K562 (cell line): ENCODE data around the gene PPP1R12C. TPM values are rescaled to one million over a fixed set of nuclear protein-coding genes. Genes with fewer than 3 reads are reported as not detected.

Source experiments
- ARID4B ChIP-seq: sonication (generic); formaldehyde crosslinking; IDR thresholded peaks from 2 replicates; pipeline ENCODE4 v1.8.0; 2022; ENCODE audit warnings: mild to moderate bottlenecking, missing genetic modification reagents
- CBX5 ChIP-seq: IDR thresholded peaks from 2 replicates; pipeline ENCODE4 v1.6.1; 2014; ENCODE audit warnings: low read depth, borderline replicate concordance
- CTCF ChIP-seq, 3 experiments: IDR thresholded peaks in 2 of 3; conservative IDR thresholded peaks in 1 of 3; 2 replicates each; pipeline ENCODE4 v1.5.1; 2011 to 2012; ENCODE audit warnings: low read length in 3 of 3, mild to moderate bottlenecking in 3 of 3, control low read depth in 2 of 3, improper control_type of control experiment in 1 of 3, inconsistent platforms in 1 of 3, low read depth in 1 of 3, mixed read lengths in 1 of 3, moderate library complexity in 1 of 3; ENCODE audit not compliant: insufficient read depth in 2 of 3
- E2F6 ChIP-seq, 2 experiments: IDR thresholded peaks; 2 replicates each; pipeline ENCODE4 v1.6.1; 2011; ENCODE audit warnings: borderline replicate concordance in 1 of 2, control low read depth in 1 of 2, low read depth in 1 of 2, low read length in 1 of 2, mild to moderate bottlenecking in 1 of 2, mixed read lengths in 1 of 2, moderate library complexity in 1 of 2; ENCODE audit not compliant: insufficient read depth in 1 of 2, insufficient read length in 1 of 2, poor library complexity in 1 of 2, severe bottlenecking in 1 of 2; ENCODE audit errors: extremely low read depth in 1 of 2
- EHMT2 ChIP-seq: fragments of 450-650 bp; IDR thresholded peaks from 2 replicates; pipeline ENCODE4 v1.6.1; 2018; ENCODE audit warnings: antibody characterized with exemption
- KAT7 ChIP-seq: sonication (generic); formaldehyde crosslinking; IDR thresholded peaks from 2 replicates; pipeline ENCODE4 v1.8.0; 2022; ENCODE audit warnings: missing genetic modification reagents, mild to moderate bottlenecking, borderline replicate concordance
- PCBP1 ChIP-seq: fragments of 200-400 bp; formaldehyde crosslinking; IDR thresholded peaks from 2 replicates; pipeline ENCODE4 v1.6.1; 2018; ENCODE audit warnings: mild to moderate bottlenecking, low read depth, low read length; ENCODE audit not compliant: poor library complexity, severe bottlenecking
- RBM25 ChIP-seq: fragments of 200-400 bp; formaldehyde crosslinking; IDR thresholded peaks from 2 replicates; pipeline ENCODE4 v1.6.1; 2018; ENCODE audit warnings: low read length, low read depth, moderate library complexity; ENCODE audit not compliant: severe bottlenecking
- ZBTB7A ChIP-seq: IDR thresholded peaks from 2 replicates; pipeline ENCODE4 v1.6.1; 2011; ENCODE audit warnings: low read depth, mild to moderate bottlenecking, low read length, moderate library complexity, borderline replicate concordance; ENCODE audit not compliant: control insufficient read depth
- ZNF263 ChIP-seq: sonication (generic); formaldehyde crosslinking; IDR thresholded peaks from 2 replicates; pipeline ENCODE4 v1.8.0; 2022; ENCODE audit warnings: mild to moderate bottlenecking, missing genetic modification reagents, borderline replicate concordance
- ZNF41 ChIP-seq: fragments of 250-450 bp; sonication (Bioruptor Pico); conservative IDR thresholded peaks from 2 replicates; pipeline ENCODE4 v1.4.0; 2020; ENCODE audit warnings: mild to moderate bottlenecking
- polyA plus RNA-seq, 8 experiments: library from polyadenylated mRNA; depleted of rRNA in 4 of 8; stranded (reverse) in 5 of 8; unstranded in 3 of 8; fragments of >200 nt; fragmentation: Nextera tagmentation in 2 of 8; fragmentation: Illumina TruSeq in 1 of 8; extraction: Ambion mirVana in 2 of 8; extraction: Trizol in 1 of 8; gene quantifications; 2 replicates each; pipeline versions ENCODE4 v1.2.1 to v1.2.3, GENCODE V29; 2011 to 2014; ENCODE audit warnings: inconsistent platforms in 1 of 8, missing spikeins in 1 of 8
- total RNA-seq, 7 experiments: library from RNA; depleted of rRNA in 6 of 7; stranded (reverse); fragments of >200 nt in 6 of 7; fragmentation: Illumina TruSeq in 2 of 7; extraction: Trizol in 2 of 7; gene quantifications; 2 replicates each; pipeline versions ENCODE4 v1.2.1 to v1.2.3, GENCODE V29; 2011 to 2021; ENCODE audit warnings: low replicate concordance in 1 of 7

PPP1R12C gene
- total and polyA plus RNA-seq, 9 of the 15 experiments (the other 6 are each of a cell fraction or from before 2014, with no cell fraction given), result 1.8 to 136 (median 33.7) TPM

GRCh38 chr19:55112777-55113569 lies 4.5 kb downstream of the PPP1R12C start (continued):
- TF ChIP-seq E2F6 (IDR thresholded peaks at IDR 0.05; ENCODE audit: borderline replicate concordance in 1 of 2, extremely low read depth in 1 of 2, insufficient read depth in 1 of 2, insufficient read length in 1 of 2, low read depth in 1 of 2, low read length in 1 of 2, poor library complexity in 1 of 2, severe bottlenecking in 1 of 2), result peak in 1 of 2 experiments; percentile 14
- TF ChIP-seq ZNF41 (CRISPR knock-in tag), result no peak
- TF ChIP-seq ARID4B (CRISPR knock-in tag), result 0 out of 2 replicates have a peak, but pooled peaks have one; percentile 46
- TF ChIP-seq KAT7 (CRISPR knock-in tag), result no peak
- no peak for TF ChIP-seq PCBP1
- peak; percentile 40; the same call in 1 of the 2 replicates for TF ChIP-seq ZBTB7A
- peak in 2 of 3 experiments; percentile 21 to 31; a peak in 3 of 6 replicates for TF ChIP-seq CTCF (IDR thresholded peaks at IDR 0.05 in 2 of 3, conservative IDR thresholded peaks at IDR 0.05 in 1 of 3; ENCODE audit: insufficient read depth in 2 of 3, low read depth in 1 of 3, low read length in 3 of 3)
- no peak for TF ChIP-seq CBX5
- no peak for TF ChIP-seq EHMT2
- TF ChIP-seq RBM25, result no peak
- TF ChIP-seq ZNF263 (CRISPR knock-in tag), result no peak
